Left hindlimb (tissue), 1 donor: ENCODE measurements around the gene TNNC2.
"Not testable (repeated sequence)": the region's sequence is repeated elsewhere in the genome, so short reads cannot be mapped to it uniquely, and the experiment has no call there.

Experiments
- DNase-seq: peaks from one replicate; pipeline ENCODE4 v3.0.0-alpha.2; 2018

Gene TNNC2

GRCh38 chr20:45818239-45818638, 8.9 kb downstream of the TNNC2 start:
- DNase-seq: no peak

- no peak for DNase-seq
Observed at GRCh38 chr20:45817376-45818194, 9.5 kb downstream of the TNNC2 start.

GRCh38 chr20:45816951-45817350, 10.2 kb downstream of the TNNC2 start:
- no peak for DNase-seq

GRCh38 chr20:45814314-45814713, 12.8 kb downstream of the TNNC2 start:
- DNase-seq: no peak

GRCh38 chr20:45813489-45813888, 13.6 kb downstream of the TNNC2 start:
- no peak for DNase-seq

- DNase-seq: no peak
Observed at GRCh38 chr20:45813006-45813340, 14.1 kb downstream of the TNNC2 start.

- peak; percentile 99 for DNase-seq
Observed at GRCh38 chr20:45812157-45813005, 14.7 kb downstream of the TNNC2 start, which contains the start of gene UBE2C. Gene UBE2C, plus strand, starts transcription at chr20:45812644. Its CDS starts 52 bp downstream, at chr20:45812696.

GRCh38 chr20:45810191-45810970, 16.7 kb downstream of the TNNC2 start:
- no peak for DNase-seq

- DNase-seq: no peak
Observed at GRCh38 chr20:45801851-45802250, 25.3 kb downstream of the TNNC2 start.

GRCh38 chr20:45798935-45799642, 28.0 kb downstream of the TNNC2 start:
- no peak for DNase-seq

- DNase-seq: not testable (repeated sequence)
Observed at GRCh38 chr20:45797955-45798354, 29.2 kb downstream of the TNNC2 start.

- DNase-seq: not testable (repeated sequence)
Observed at GRCh38 chr20:45797510-45797909, 29.6 kb downstream of the TNNC2 start.

GRCh38 chr20:45796337-45797065, 30.6 kb downstream of the TNNC2 start:
- no peak for DNase-seq

- DNase-seq: no peak
Observed at GRCh38 chr20:45792317-45793118, 34.6 kb downstream of the TNNC2 start.

GRCh38 chr20:45788351-45788750, 38.8 kb downstream of the TNNC2 start:
- no peak for DNase-seq

GRCh38 chr20:45783656-45784294, 43.3 kb downstream of the TNNC2 start:
- DNase-seq: peak; percentile 54

- DNase-seq: no peak
Observed at GRCh38 chr20:45782890-45783289, 44.2 kb downstream of the TNNC2 start.

- DNase-seq: no peak
Observed at GRCh38 chr20:45781391-45781931, 45.7 kb downstream of the TNNC2 start.

- DNase-seq: no peak
Observed at GRCh38 chr20:45780159-45780558, 47.0 kb downstream of the TNNC2 start.
